Astrocyte (in vitro differentiated cells and primary cell): ENCODE data around the gene RPGR.

Experiments
- EZH2 ChIP-seq: IDR thresholded peaks from 2 replicates; pipeline ENCODE4 v1.6.1; 2012; ENCODE audit warnings: mild to moderate bottlenecking, low read length, inconsistent platforms; ENCODE audit not compliant: insufficient read depth
- TF ChIP-seq, protein P1 (sequence below): IDR thresholded peaks from 2 replicates; pipeline ENCODE4 v1.5.1; 2011; ENCODE audit warnings: low read depth, mild to moderate bottlenecking, inconsistent platforms, low read length, moderate library complexity; ENCODE audit not compliant: insufficient read depth

DNA sequence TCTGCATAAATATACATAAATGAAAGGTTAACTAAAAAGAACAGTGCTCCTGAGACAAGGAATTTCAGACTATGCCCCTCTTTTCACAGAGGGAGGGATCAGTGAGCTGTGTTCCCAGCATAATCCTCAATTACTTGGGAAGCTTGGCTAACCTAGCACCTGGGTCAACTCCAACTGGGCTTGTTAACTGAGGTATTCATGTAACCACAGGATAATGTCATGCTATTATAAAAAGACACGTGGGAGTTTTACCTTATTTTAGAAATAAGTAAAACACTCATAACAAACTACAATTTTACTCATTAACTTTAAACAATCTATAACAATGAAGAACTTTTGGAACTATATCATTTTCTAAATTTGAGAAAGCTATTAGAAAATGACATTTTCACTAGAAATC, 48.6 kb downstream of the RPGR start:
- TF ChIP-seq, protein P1, sequence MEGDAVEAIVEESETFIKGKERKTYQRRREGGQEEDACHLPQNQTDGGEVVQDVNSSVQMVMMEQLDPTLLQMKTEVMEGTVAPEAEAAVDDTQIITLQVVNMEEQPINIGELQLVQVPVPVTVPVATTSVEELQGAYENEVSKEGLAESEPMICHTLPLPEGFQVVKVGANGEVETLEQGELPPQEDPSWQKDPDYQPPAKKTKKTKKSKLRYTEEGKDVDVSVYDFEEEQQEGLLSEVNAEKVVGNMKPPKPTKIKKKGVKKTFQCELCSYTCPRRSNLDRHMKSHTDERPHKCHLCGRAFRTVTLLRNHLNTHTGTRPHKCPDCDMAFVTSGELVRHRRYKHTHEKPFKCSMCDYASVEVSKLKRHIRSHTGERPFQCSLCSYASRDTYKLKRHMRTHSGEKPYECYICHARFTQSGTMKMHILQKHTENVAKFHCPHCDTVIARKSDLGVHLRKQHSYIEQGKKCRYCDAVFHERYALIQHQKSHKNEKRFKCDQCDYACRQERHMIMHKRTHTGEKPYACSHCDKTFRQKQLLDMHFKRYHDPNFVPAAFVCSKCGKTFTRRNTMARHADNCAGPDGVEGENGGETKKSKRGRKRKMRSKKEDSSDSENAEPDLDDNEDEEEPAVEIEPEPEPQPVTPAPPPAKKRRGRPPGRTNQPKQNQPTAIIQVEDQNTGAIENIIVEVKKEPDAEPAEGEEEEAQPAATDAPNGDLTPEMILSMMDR, result no peak
- TF ChIP-seq EZH2, result no peak
